Measurements from ENCODE around the gene SLC16A10.

The SLC16A10 gene

GRCh38 chr6:111122458-111123286, 35.4 kb downstream of the SLC16A10 start:
- TF ChIP-seq SIN3A (IDR thresholded peaks at IDR 0.05; ENCODE audit: borderline replicate concordance, insufficient read depth, low read length) (no peak), FOXP2 (optimal IDR thresholded peaks at IDR 0.05; ENCODE audit: borderline replicate concordance, extremely low read depth, extremely low read length, insufficient read depth) (no peak), REST (IDR thresholded peaks at IDR 0.05; ENCODE audit: insufficient read depth in 1 of 2, low read depth in 2 of 2, low read length in 2 of 2) (no peak), POLR2AphosphoS5 (IDR thresholded peaks at IDR 0.05; ENCODE audit: low read depth, low read length) (no peak), TAF1 (IDR thresholded peaks at IDR 0.05; ENCODE audit: borderline replicate concordance, insufficient read depth, low read length) (no peak)

- TF ChIP-seq TAF1 (IDR thresholded peaks at IDR 0.05; ENCODE audit: borderline replicate concordance, insufficient read depth, low read length), result no peak
- TF ChIP-seq FOXP2 (optimal IDR thresholded peaks at IDR 0.05; ENCODE audit: borderline replicate concordance, extremely low read depth, extremely low read length, insufficient read depth), result no peak
- no peak for TF ChIP-seq POLR2AphosphoS5 (IDR thresholded peaks at IDR 0.05; ENCODE audit: low read depth, low read length)
- no peak for TF ChIP-seq SIN3A (IDR thresholded peaks at IDR 0.05; ENCODE audit: borderline replicate concordance, insufficient read depth, low read length)
These were observed 37.1 kb downstream of the SLC16A10 start for GRCh38 chr6:111124406-111124805.

GRCh38 chr6:111129013-111129412, 41.7 kb downstream of the SLC16A10 start:
- TF ChIP-seq TAF1 (IDR thresholded peaks at IDR 0.05; ENCODE audit: borderline replicate concordance, insufficient read depth, low read length), result no peak
- TF ChIP-seq FOXP2 (optimal IDR thresholded peaks at IDR 0.05; ENCODE audit: borderline replicate concordance, extremely low read depth, extremely low read length, insufficient read depth), result no peak
- TF ChIP-seq SIN3A (IDR thresholded peaks at IDR 0.05; ENCODE audit: borderline replicate concordance, insufficient read depth, low read length), result no peak
- TF ChIP-seq REST (IDR thresholded peaks at IDR 0.05; ENCODE audit: insufficient read depth in 1 of 2, low read depth in 2 of 2, low read length in 2 of 2), result no peak

- TF ChIP-seq FOXP2 (optimal IDR thresholded peaks at IDR 0.05; ENCODE audit: borderline replicate concordance, extremely low read depth, extremely low read length, insufficient read depth), result no peak
- TF ChIP-seq REST (IDR thresholded peaks at IDR 0.05; ENCODE audit: insufficient read depth in 1 of 2, low read depth in 2 of 2, low read length in 2 of 2), result no peak
- TF ChIP-seq SIN3A (IDR thresholded peaks at IDR 0.05; ENCODE audit: borderline replicate concordance, insufficient read depth, low read length), result no peak
- TF ChIP-seq TAF1 (IDR thresholded peaks at IDR 0.05; ENCODE audit: borderline replicate concordance, insufficient read depth, low read length), result no peak
- TF ChIP-seq POLR2AphosphoS5 (IDR thresholded peaks at IDR 0.05; ENCODE audit: low read depth, low read length), result no peak
These were observed 60.1 kb downstream of the SLC16A10 start for GRCh38 chr6:111147440-111147839.

GRCh38 chr6:111148110-111148509, 60.8 kb downstream of the SLC16A10 start:
- TF ChIP-seq POLR2AphosphoS5 (IDR thresholded peaks at IDR 0.05; ENCODE audit: low read depth, low read length), result no peak
- TF ChIP-seq FOXP2 (optimal IDR thresholded peaks at IDR 0.05; ENCODE audit: borderline replicate concordance, extremely low read depth, extremely low read length, insufficient read depth), result no peak
- no peak for TF ChIP-seq TAF1 (IDR thresholded peaks at IDR 0.05; ENCODE audit: borderline replicate concordance, insufficient read depth, low read length)
- no peak for TF ChIP-seq REST (IDR thresholded peaks at IDR 0.05; ENCODE audit: insufficient read depth in 1 of 2, low read depth in 2 of 2, low read length in 2 of 2)
- no peak for TF ChIP-seq SIN3A (IDR thresholded peaks at IDR 0.05; ENCODE audit: borderline replicate concordance, insufficient read depth, low read length)
